SU-DHL-6 (cell line): ENCODE measurements around the gene NHSL2.

Source experiments
- H2AFZ ChIP-seq: fragments of 200-600 bp; sonication (generic); 2 replicates; pipeline ENCODE4 v1.6.1; 2014; ENCODE audit warnings: low read depth, mild to moderate bottlenecking, moderate library complexity, mixed read lengths, antibody characterized with exemption, low read length; ENCODE audit not compliant: severe bottlenecking
- H3F3A ChIP-seq: fragments of 200-600 bp; shearing (Covaris generic); 2 replicates; pipeline ENCODE4 v1.6.0; 2016; ENCODE audit warnings: antibody characterized with exemption, mild to moderate bottlenecking; ENCODE audit not compliant: insufficient read depth
- H3K27ac ChIP-seq: fragments of 200-600 bp; sonication (generic); 2 replicates; pipeline ENCODE4 v1.5.1; 2016; ENCODE audit warnings: low read depth, mild to moderate bottlenecking, low read length, moderate library complexity, mixed read lengths
- H3K27me3 ChIP-seq: fragments of 200-600 bp; sonication (generic), shearing (Covaris generic); 2 replicates; pipeline ENCODE4 v1.6.0; 2014; ENCODE audit warnings: mild to moderate bottlenecking, low read length
- H3K36me3 ChIP-seq: fragments of 200-600 bp; sonication (generic); 2 replicates; pipeline ENCODE4 v1.6.1; 2014; ENCODE audit warnings: mild to moderate bottlenecking, low read length, mixed read lengths
- H3K4me2 ChIP-seq: fragments of 300-600, 200-600 bp; shearing (Covaris generic), sonication (generic); 2 replicates; pipeline ENCODE4 v1.6.0; 2014; ENCODE audit warnings: low read length, low read depth, mild to moderate bottlenecking; ENCODE audit not compliant: poor library complexity, severe bottlenecking
- H3K4me3 ChIP-seq: fragments of 200-600 bp; sonication (generic); 2 replicates; pipeline ENCODE4 v1.5.1; 2014; ENCODE audit warnings: antibody characterized with exemption, low read length, mild to moderate bottlenecking, mixed read lengths; ENCODE audit not compliant: insufficient read depth, poor library complexity, severe bottlenecking
- H3K79me2 ChIP-seq: fragments of 200-600 bp; sonication (generic); 2 replicates; pipeline ENCODE4 v1.6.1; 2014; ENCODE audit warnings: mild to moderate bottlenecking, low read length, moderate library complexity; ENCODE audit not compliant: insufficient read depth
- H3K9ac ChIP-seq: fragments of 200-600 bp; sonication (generic); 2 replicates; pipeline ENCODE4 v1.7.0; 2014; ENCODE audit warnings: mild to moderate bottlenecking, low read length
- H3K9me2 ChIP-seq: fragments of 200-600 bp; sonication (generic); replicated peaks from 2 replicates; pipeline ENCODE4 v1.6.1; 2014; ENCODE audit warnings: low read length; ENCODE audit not compliant: insufficient read depth
- H3K9me3 ChIP-seq: fragments of 200-600 bp; sonication (generic); 2 replicates; pipeline ENCODE4 v1.6.1; 2014; ENCODE audit warnings: low read length, mixed read lengths; ENCODE audit not compliant: insufficient read depth
- H4K20me1 ChIP-seq: fragments of 200-600 bp; sonication (generic); 2 replicates; pipeline ENCODE4 v1.6.1; 2014; ENCODE audit warnings: low read depth, mild to moderate bottlenecking, antibody characterized with exemption, low read length, moderate library complexity, mixed read lengths
- EZH2phosphoT487 ChIP-seq: fragments of 200-600 bp; sonication (generic), shearing (Covaris generic); conservative IDR thresholded peaks from 2 replicates; pipeline ENCODE4 v1.6.1; 2018; ENCODE audit warnings: mild to moderate bottlenecking, antibody characterized with exemption, low read length, moderate library complexity, mixed read lengths
- TF ChIP-seq, protein P1 (sequence below): fragments of 200-600 bp; sonication (generic); IDR thresholded peaks from one replicate; pipeline ENCODE4 v1.5.1; 2017; ENCODE audit warnings: antibody characterized with exemption, mild to moderate bottlenecking, low read length, moderate library complexity; ENCODE audit not compliant: insufficient read depth, poor library complexity, severe bottlenecking

The NHSL2 gene

DNA sequence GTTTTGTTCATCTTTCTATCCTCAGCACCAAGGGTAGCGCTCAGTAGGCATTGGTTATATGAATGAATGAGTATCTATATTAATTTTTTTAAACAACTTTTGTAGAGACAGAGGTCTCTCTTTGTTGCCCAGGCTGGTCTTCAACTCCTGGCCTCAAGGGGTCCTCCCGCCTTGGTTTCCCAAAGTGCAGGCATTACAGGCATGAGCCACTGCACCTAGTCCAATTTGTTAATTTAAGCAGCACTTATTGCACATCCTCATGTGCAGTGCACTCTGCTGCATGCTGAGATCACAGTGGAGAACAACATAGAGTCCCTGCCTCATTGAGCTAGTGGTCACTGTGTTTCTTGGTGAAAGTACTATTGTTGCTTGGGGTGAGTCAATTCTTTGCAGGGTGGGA is 94.4 kb downstream of the NHSL2 start:
- TF ChIP-seq, protein P1, sequence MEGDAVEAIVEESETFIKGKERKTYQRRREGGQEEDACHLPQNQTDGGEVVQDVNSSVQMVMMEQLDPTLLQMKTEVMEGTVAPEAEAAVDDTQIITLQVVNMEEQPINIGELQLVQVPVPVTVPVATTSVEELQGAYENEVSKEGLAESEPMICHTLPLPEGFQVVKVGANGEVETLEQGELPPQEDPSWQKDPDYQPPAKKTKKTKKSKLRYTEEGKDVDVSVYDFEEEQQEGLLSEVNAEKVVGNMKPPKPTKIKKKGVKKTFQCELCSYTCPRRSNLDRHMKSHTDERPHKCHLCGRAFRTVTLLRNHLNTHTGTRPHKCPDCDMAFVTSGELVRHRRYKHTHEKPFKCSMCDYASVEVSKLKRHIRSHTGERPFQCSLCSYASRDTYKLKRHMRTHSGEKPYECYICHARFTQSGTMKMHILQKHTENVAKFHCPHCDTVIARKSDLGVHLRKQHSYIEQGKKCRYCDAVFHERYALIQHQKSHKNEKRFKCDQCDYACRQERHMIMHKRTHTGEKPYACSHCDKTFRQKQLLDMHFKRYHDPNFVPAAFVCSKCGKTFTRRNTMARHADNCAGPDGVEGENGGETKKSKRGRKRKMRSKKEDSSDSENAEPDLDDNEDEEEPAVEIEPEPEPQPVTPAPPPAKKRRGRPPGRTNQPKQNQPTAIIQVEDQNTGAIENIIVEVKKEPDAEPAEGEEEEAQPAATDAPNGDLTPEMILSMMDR = no peak
- TF ChIP-seq EZH2phosphoT487 = no peak
- Histone ChIP-seq H3K79me2 (no peaks in the 10 kb centered on the region), H3K4me3 (no peak overlapping the region), H3K27me3 (no peaks in the 10 kb centered on the region), H3K9ac (no peak overlapping the region), H3K9me3 (no peaks in the 10 kb centered on the region), H2AFZ (no peak overlapping the region), H4K20me1 (no peaks in the 10 kb centered on the region), H3K36me3 (no peaks in the 10 kb centered on the region), H3K9me2 (no peaks in the 10 kb centered on the region), H3F3A (no peaks in the 10 kb centered on the region), H3K27ac (no peak overlapping the region), H3K4me2 (no peak overlapping the region)

DNA sequence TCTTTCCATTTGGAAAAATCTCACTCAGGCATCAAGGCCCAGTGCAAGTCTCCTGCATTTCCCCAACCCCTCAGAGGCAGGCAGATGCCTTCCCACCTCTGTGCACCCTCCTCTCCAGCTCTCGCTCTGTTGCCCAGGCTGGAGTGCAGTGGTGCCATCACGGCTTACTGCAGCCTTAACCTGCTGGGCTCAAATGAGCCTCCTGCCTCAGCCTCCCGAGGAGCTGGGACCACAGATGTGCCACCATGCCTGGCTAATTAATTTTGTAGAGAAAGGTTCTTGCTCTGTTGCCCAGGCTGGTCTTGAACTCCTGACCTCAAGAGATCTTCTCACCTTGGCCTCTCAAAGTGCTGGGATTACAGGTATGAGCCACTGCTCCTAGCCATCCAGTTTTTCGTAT is 95.8 kb downstream of the NHSL2 start:
- Histone ChIP-seq H3K9me3 (no peaks in the 10 kb centered on the region), H2AFZ (no peak overlapping the region), H3K4me2 (no peak overlapping the region), H3K9me2 (no peaks in the 10 kb centered on the region), H4K20me1 (no peaks in the 10 kb centered on the region), H3K36me3 (no peaks in the 10 kb centered on the region), H3K27me3 (no peaks in the 10 kb centered on the region), H3K79me2 (no peaks in the 10 kb centered on the region), H3F3A (no peaks in the 10 kb centered on the region), H3K4me3 (no peak overlapping the region), H3K9ac (no peak overlapping the region), H3K27ac (no peak overlapping the region)
- no peak for TF ChIP-seq EZH2phosphoT487
- TF ChIP-seq, protein P1 = no peak

DNA sequence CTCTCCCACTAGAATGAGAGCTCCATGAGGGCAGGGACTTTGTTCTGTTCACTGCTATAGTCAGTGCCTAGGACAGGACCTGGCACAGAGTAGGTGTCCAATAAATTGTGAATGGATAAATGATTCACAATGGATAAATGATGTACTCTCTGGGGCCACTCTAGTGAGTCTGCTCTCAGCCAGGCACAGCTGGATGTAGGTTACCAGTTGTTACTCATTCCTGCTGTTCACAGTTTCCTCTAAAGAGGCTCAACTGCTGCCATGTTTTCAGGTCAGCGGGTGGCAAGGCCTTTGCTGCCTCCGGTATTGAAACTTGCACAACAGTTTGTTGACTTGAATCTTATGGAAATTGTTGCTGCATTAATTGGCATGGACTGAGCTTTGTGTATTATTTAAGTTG is 99.1 kb downstream of the NHSL2 start:
- H4K20me1 ChIP-seq = no peaks in the 10 kb centered on the region
- H3K79me2 ChIP-seq = no peaks in the 10 kb centered on the region
- H3K4me3 ChIP-seq = no peak overlapping the region
- no peaks in the 10 kb centered on the region for H3K9me2 ChIP-seq
- H2AFZ ChIP-seq = no peak overlapping the region
- no peaks in the 10 kb centered on the region for H3F3A ChIP-seq
- H3K9ac ChIP-seq = no peak overlapping the region
- no peaks in the 10 kb centered on the region for H3K27me3 ChIP-seq
- H3K9me3 ChIP-seq = no peaks in the 10 kb centered on the region
- no peak overlapping the region for H3K4me2 ChIP-seq
- TF ChIP-seq, protein P1 = no peak
- no peak for TF ChIP-seq EZH2phosphoT487
- no peaks in the 10 kb centered on the region for H3K36me3 ChIP-seq
- no peak overlapping the region for H3K27ac ChIP-seq
